Gastrocnemius medialis (tissue), 4 donors: ENCODE results near the gene CFAP221. TPM values are rescaled to one million over a fixed set of nuclear protein-coding genes. Genes with fewer than 3 reads are reported as not detected.

Source experiments
- ATAC-seq, 2 donors: fragments of 150-250 bp; one replicate each; pipeline ENCODE4 v1.9.1; 2016
- DNase-seq, 2 donors: peaks; one replicate each; pipeline ENCODE4 v3.0.0-alpha.2; 2019
- H3K27ac ChIP-seq, 4 donors: fragments of 200-600 bp; sonication (generic); 1 replicate in 1 of 4; 2 replicates in 3 of 4; pipeline ENCODE4 v1.5.1; 2016 to 2018; ENCODE audit warnings: mild to moderate bottlenecking in 2 of 4, moderate library complexity in 1 of 4
- H3K27me3 ChIP-seq, 3 donors: fragments of 200-600 bp; sonication (generic) in 2 of 3; 1 replicate in 1 of 3; 2 replicates in 2 of 3; pipeline versions ENCODE4 v1.5.1 to v1.6.0; 2016 to 2019; ENCODE audit warnings: mild to moderate bottlenecking in 1 of 3, moderate library complexity in 1 of 3
- H3K36me3 ChIP-seq, 2 donors: fragments of 200-600 bp; sonication (generic) in 1 of 2; one replicate each; pipeline ENCODE4 v1.5.1; 2017 to 2018
- H3K4me1 ChIP-seq, 2 donors: fragments of 200-600 bp; sonication (generic) in 1 of 2; one replicate each; pipeline ENCODE4 v1.5.1; 2016 to 2017; ENCODE audit warnings: mild to moderate bottlenecking in 2 of 2
- H3K4me3 ChIP-seq, 4 donors: fragments of 200-600 bp; sonication (generic) in 3 of 4; 1 replicate in 1 of 4; 2 replicates in 3 of 4; pipeline ENCODE4 v1.5.1; 2016 to 2019; ENCODE audit warnings: mild to moderate bottlenecking in 2 of 4
- H3K9me3 ChIP-seq, 3 donors: fragments of 200-600 bp; sonication (generic) in 2 of 3; 1 replicate in 1 of 3; 2 replicates in 2 of 3; pipeline ENCODE4 v1.5.1; 2016 to 2019
- CTCF ChIP-seq, 5 experiments: fragments of 450-650 bp in 3 of 5; fragments of 200-600 bp in 2 of 5; sonication (generic) in 2 of 5; IDR thresholded peaks in 4 of 5; conservative IDR thresholded peaks in 1 of 5; 1 replicate in 4 of 5; 2 replicates in 1 of 5; pipeline ENCODE4 v1.5.1; 2016 to 2019; ENCODE audit warnings: antibody characterized with exemption in 5 of 5, mild to moderate bottlenecking in 3 of 5, moderate library complexity in 3 of 5
- POLR2A ChIP-seq, 2 donors: fragments of 450-650 bp; IDR thresholded peaks; one replicate each; pipeline ENCODE4 v1.6.1; 2017; ENCODE audit warnings: antibody characterized with exemption in 2 of 2, mild to moderate bottlenecking in 2 of 2, moderate library complexity in 2 of 2
- in situ Hi-C, 4 donors: fragments of 200-750 bp; cut with MboI; loops; one replicate each; pipeline versions ENCODE4 v1.15.0 to v1.8.0; 2017; ENCODE audit warnings: low sequenced_read_pairs in 4 of 4
- intact Hi-C: fragments of 100-400 bp; cut with DNase I; formaldehyde crosslinking; loops from one replicate; pipeline ENCODE4 v1.15.1; 2023; ENCODE audit warnings: low total_unique reads
- total RNA-seq, 4 donors: library from RNA; depleted of rRNA; stranded (reverse); fragments of >200 nt; gene quantifications; one replicate each; pipeline versions ENCODE4 v1.1.0 to v1.2.3, GENCODE V29; 2016

The CFAP221 gene
- total RNA-seq, 4 donors from 2014 or later, result not detected

- no peaks in the 10 kb centered on the region for H3K36me3 ChIP-seq
- H3K4me1 ChIP-seq, result no peaks in the 10 kb centered on the region
- no peak for DNase-seq
- no peak overlapping the region for H3K27ac ChIP-seq
- no peak overlapping the region for H3K4me3 ChIP-seq
- TF ChIP-seq POLR2A (IDR thresholded peaks at IDR 0.05) (no peak), CTCF (IDR thresholded peaks at IDR 0.05 in 4 of 5, conservative IDR thresholded peaks at IDR 0.05 in 1 of 5) (no peak)
- in situ Hi-C loops, result no loop called here
- intact Hi-C loops, result no loop called here
- no peaks in the 10 kb centered on the region for H3K27me3 ChIP-seq
- ATAC-seq, result no peak
- no peaks in the 10 kb centered on the region for H3K9me3 ChIP-seq
These were observed 105.2 kb downstream of the CFAP221 start for GRCh38 chr2:119649364-119649917.

- ATAC-seq (no peak), DNase-seq (no peak)
- no peak overlapping the region for H3K27ac ChIP-seq
- no peaks in the 10 kb centered on the region for H3K9me3 ChIP-seq
- no peaks in the 10 kb centered on the region for H3K27me3 ChIP-seq
- in situ Hi-C loops (loop anchor here in 2 of 4 donors (25.0 kb wide), 1 partner anchor 238 kb away; no protein-coding TSS in a partner anchor), intact Hi-C loops (no loop called here)
- TF ChIP-seq CTCF (IDR thresholded peaks at IDR 0.05 in 4 of 5, conservative IDR thresholded peaks at IDR 0.05 in 1 of 5) (no peak), POLR2A (IDR thresholded peaks at IDR 0.05) (no peak)
- no peaks in the 10 kb centered on the region for H3K4me1 ChIP-seq
- H3K36me3 ChIP-seq, result no peaks in the 10 kb centered on the region
- H3K4me3 ChIP-seq, result no peak overlapping the region
These were observed 106.0 kb downstream of the CFAP221 start for GRCh38 chr2:119650206-119650605.

- intact Hi-C loops, result no loop called here
- no peaks in the 10 kb centered on the region for H3K4me1 ChIP-seq
- in situ Hi-C loops, result loop anchor here in 2 of 4 donors (25.0 kb wide), 1 partner anchor 239 kb away; no protein-coding TSS in a partner anchor
- no peak overlapping the region for H3K27ac ChIP-seq
- TF ChIP-seq CTCF (IDR thresholded peaks at IDR 0.05 in 4 of 5, conservative IDR thresholded peaks at IDR 0.05 in 1 of 5) (no peak), POLR2A (IDR thresholded peaks at IDR 0.05) (no peak)
- no peak overlapping the region for H3K4me3 ChIP-seq
- ATAC-seq (no peak), DNase-seq (no peak)
- H3K9me3 ChIP-seq, result no peaks in the 10 kb centered on the region
- no peaks in the 10 kb centered on the region for H3K27me3 ChIP-seq
- no peaks in the 10 kb centered on the region for H3K36me3 ChIP-seq
These were observed 106.7 kb downstream of the CFAP221 start for GRCh38 chr2:119650846-119651370.

GRCh38 chr2:119657466-119658145 lies 113.4 kb downstream of the CFAP221 start:
- Histone ChIP-seq H3K9me3 (no peaks in the 10 kb centered on the region), H3K4me3 (no peak overlapping the region), H3K27me3 (no peaks in the 10 kb centered on the region), H3K36me3 (no peaks in the 10 kb centered on the region), H3K4me1 (no peaks in the 10 kb centered on the region), H3K27ac (no peak overlapping the region)
- intact Hi-C loops, result no loop called here
- ATAC-seq, result no peak
- TF ChIP-seq POLR2A (IDR thresholded peaks at IDR 0.05) (no peak), CTCF (IDR thresholded peaks at IDR 0.05 in 4 of 5, conservative IDR thresholded peaks at IDR 0.05 in 1 of 5) (no peak)
- no peak for DNase-seq
- in situ Hi-C loops, result loop anchor here in 2 of 4 donors (25.0 kb wide), 1 partner anchor 245 kb away; no protein-coding TSS in a partner anchor
